ENCODE data around the gene COLEC11.

DNA sequence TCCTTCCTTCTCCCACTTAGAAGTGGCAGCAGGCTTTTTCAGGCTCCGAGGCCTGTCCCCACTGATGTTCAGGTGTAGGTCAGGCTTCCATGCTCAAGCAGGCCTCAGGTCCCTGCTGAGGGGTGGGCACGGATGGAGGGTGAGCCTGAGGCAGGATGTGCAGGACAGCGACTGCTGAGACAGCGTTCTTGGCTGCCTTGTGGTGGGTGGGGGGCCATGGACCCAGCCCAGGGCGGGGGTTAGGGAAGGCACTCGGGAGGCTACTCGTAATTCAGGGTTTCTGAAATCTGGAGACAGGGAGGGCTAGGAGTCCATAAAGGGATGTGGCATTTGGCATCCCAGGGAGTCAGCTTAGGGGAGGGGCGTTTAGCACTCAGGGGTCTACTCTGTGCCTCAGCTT is 30.3 kb downstream of the COLEC11 start:
- TF ChIP-seq, protein P1, sequence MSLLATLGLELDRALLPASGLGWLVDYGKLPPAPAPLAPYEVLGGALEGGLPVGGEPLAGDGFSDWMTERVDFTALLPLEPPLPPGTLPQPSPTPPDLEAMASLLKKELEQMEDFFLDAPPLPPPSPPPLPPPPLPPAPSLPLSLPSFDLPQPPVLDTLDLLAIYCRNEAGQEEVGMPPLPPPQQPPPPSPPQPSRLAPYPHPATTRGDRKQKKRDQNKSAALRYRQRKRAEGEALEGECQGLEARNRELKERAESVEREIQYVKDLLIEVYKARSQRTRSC (CRISPR knock-in tag; IDR thresholded peaks at IDR 0.05; ENCODE audit: low read depth): no peak
- TF ChIP-seq, protein P2, sequence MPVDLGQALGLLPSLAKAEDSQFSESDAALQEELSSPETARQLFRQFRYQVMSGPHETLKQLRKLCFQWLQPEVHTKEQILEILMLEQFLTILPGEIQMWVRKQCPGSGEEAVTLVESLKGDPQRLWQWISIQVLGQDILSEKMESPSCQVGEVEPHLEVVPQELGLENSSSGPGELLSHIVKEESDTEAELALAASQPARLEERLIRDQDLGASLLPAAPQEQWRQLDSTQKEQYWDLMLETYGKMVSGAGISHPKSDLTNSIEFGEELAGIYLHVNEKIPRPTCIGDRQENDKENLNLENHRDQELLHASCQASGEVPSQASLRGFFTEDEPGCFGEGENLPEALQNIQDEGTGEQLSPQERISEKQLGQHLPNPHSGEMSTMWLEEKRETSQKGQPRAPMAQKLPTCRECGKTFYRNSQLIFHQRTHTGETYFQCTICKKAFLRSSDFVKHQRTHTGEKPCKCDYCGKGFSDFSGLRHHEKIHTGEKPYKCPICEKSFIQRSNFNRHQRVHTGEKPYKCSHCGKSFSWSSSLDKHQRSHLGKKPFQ (CRISPR knock-in tag; IDR thresholded peaks at IDR 0.05; ENCODE audit: insufficient replicate concordance): no peak
- no peak for TF ChIP-seq ZC3H4 (CRISPR knock-in tag; IDR thresholded peaks at IDR 0.05; ENCODE audit: borderline replicate concordance)
- TF ChIP-seq, protein P3, sequence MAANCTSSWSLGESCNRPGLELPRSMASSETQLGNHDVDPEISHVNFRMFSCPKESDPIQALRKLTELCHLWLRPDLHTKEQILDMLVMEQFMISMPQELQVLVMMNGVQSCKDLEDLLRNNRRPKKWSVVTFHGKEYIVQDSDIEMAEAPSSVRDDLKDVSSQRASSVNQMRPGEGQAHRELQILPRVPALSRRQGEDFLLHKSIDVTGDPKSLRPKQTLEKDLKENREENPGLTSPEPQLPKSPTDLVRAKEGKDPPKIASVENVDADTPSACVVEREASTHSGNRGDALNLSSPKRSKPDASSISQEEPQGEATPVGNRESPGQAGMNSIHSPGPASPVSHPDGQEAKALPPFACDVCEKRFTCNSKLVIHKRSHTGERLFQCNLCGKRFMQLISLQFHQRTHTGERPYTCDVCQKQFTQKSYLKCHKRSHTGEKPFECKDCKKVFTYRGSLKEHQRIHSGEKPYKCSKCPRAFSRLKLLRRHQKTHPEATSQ (CRISPR knock-in tag; IDR thresholded peaks at IDR 0.05; ENCODE audit: borderline replicate concordance): no peak
- TF ChIP-seq NFKBIZ (CRISPR knock-in tag; IDR thresholded peaks at IDR 0.05): no peak
- TF ChIP-seq, protein P4, sequence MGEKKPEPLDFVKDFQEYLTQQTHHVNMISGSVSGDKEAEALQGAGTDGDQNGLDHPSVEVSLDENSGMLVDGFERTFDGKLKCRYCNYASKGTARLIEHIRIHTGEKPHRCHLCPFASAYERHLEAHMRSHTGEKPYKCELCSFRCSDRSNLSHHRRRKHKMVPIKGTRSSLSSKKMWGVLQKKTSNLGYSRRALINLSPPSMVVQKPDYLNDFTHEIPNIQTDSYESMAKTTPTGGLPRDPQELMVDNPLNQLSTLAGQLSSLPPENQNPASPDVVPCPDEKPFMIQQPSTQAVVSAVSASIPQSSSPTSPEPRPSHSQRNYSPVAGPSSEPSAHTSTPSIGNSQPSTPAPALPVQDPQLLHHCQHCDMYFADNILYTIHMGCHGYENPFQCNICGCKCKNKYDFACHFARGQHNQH (CRISPR knock-in tag; IDR thresholded peaks at IDR 0.05): no peak
- TF ChIP-seq, protein P5, sequence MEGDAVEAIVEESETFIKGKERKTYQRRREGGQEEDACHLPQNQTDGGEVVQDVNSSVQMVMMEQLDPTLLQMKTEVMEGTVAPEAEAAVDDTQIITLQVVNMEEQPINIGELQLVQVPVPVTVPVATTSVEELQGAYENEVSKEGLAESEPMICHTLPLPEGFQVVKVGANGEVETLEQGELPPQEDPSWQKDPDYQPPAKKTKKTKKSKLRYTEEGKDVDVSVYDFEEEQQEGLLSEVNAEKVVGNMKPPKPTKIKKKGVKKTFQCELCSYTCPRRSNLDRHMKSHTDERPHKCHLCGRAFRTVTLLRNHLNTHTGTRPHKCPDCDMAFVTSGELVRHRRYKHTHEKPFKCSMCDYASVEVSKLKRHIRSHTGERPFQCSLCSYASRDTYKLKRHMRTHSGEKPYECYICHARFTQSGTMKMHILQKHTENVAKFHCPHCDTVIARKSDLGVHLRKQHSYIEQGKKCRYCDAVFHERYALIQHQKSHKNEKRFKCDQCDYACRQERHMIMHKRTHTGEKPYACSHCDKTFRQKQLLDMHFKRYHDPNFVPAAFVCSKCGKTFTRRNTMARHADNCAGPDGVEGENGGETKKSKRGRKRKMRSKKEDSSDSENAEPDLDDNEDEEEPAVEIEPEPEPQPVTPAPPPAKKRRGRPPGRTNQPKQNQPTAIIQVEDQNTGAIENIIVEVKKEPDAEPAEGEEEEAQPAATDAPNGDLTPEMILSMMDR (CRISPR knock-in tag; IDR thresholded peaks at IDR 0.05): no peak
